Measurements from ENCODE around the gene RGL4. TPM values are rescaled to one million over a fixed set of nuclear protein-coding genes. Genes with fewer than 3 reads are reported as not detected.

The RGL4 gene
- total and polyA plus RNA-seq, 2 donors (not counting 1 experiment from before 2014, with no cell fraction given): 0.81 to 2.7 TPM

DNA sequence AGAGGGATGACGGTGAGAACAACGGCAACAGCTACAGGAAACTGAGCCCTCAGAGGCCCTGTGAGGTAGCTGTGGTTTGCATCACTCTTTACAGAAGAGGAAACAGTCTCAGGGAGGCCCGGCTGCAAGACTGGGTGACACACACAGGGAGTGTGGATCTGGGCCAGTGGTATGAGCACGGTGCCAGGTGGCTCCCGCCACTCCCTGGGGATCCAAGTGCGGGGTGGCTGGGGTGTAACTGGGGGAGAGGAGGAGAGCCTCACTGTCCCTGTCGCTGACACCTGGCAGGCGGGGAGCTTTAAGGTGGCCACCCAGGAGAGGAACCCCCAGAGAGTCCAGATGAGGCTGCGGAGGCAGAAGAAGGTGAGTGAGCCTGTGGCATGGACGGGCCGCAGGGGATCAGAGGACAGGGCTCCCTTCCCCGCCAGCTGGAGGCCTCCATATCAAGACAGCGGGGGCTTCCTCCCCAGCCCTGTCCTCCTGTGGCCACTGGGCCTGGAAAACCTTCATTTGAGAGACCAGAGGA, 5.6 kb downstream of the RGL4 start:
- H3K4me3 ChIP-seq (ENCODE audit: control extremely low read depth in 1 of 5, extremely low read depth in 1 of 5, insufficient read depth in 1 of 5, low read depth in 2 of 5, low read length in 4 of 5): peak overlapping the region; percentile 1 to 36 (median 25)
- peaks cover 27 to 29% of the 10 kb centered on the region in 2 donors for H3K4me1 ChIP-seq (ENCODE audit: control insufficient read depth in 2 of 2, insufficient read depth in 2 of 2, low read length in 2 of 2)
- H2AFZ ChIP-seq (ENCODE audit: insufficient read depth, low read depth, low read length, poor library complexity, severe bottlenecking): peak overlapping the region; percentile 76
- DNase-seq (peak; percentile 85), ATAC-seq (ENCODE audit: low read depth) (peak; percentile 98)
- H3K9me3 ChIP-seq (ENCODE audit: control extremely low read depth in 1 of 3, control insufficient read depth in 2 of 3, insufficient read depth in 1 of 3, low read length in 2 of 3): no peaks in the 10 kb centered on the region
- TF ChIP-seq, protein P1, sequence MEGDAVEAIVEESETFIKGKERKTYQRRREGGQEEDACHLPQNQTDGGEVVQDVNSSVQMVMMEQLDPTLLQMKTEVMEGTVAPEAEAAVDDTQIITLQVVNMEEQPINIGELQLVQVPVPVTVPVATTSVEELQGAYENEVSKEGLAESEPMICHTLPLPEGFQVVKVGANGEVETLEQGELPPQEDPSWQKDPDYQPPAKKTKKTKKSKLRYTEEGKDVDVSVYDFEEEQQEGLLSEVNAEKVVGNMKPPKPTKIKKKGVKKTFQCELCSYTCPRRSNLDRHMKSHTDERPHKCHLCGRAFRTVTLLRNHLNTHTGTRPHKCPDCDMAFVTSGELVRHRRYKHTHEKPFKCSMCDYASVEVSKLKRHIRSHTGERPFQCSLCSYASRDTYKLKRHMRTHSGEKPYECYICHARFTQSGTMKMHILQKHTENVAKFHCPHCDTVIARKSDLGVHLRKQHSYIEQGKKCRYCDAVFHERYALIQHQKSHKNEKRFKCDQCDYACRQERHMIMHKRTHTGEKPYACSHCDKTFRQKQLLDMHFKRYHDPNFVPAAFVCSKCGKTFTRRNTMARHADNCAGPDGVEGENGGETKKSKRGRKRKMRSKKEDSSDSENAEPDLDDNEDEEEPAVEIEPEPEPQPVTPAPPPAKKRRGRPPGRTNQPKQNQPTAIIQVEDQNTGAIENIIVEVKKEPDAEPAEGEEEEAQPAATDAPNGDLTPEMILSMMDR (IDR thresholded peaks at IDR 0.05): no peak
- TF ChIP-seq EZH2 (IDR thresholded peaks at IDR 0.05; ENCODE audit: borderline replicate concordance, insufficient read depth, low read depth, low read length, poor library complexity, severe bottlenecking): no peak
- no peaks in the 10 kb centered on the region for H3K27me3 ChIP-seq (replicated peaks in 1 of 4; ENCODE audit: control extremely low read depth in 1 of 4, control insufficient read depth in 3 of 4, insufficient read depth in 4 of 4, low read length in 3 of 4)
- Mint-ChIP-seq H3K4me1 (peaks cover 31% of the 10 kb centered on the region), H3K27me3 (no peaks in the 10 kb centered on the region), H3K9me3 (ENCODE audit: insufficient read depth) (no peaks in the 10 kb centered on the region), H3K4me3 (peak overlapping the region; percentile 72), H3K27ac (peak overlapping the region; percentile 92)
- peak overlapping the region; percentile 86 to 92 for H3K27ac ChIP-seq (ENCODE audit: low read length in 2 of 2)
- CTCF ChIA-PET: interaction anchor here (0.5 to 2.6 kb wide), 5 partner anchors 55 to 153 kb away, joined by 3 to 8 read pairs (median 3); partner anchors contain the start of genes CHCHD10 and ZNF70
- H4K20me1 ChIP-seq (ENCODE audit: control insufficient read depth, insufficient read depth, low read length, poor library complexity, severe bottlenecking): no peaks in the 10 kb centered on the region
- peak overlapping the region; percentile 38 for H3K9ac ChIP-seq (ENCODE audit: low read length)
- peaks cover 30% of the 10 kb centered on the region for H3K79me2 ChIP-seq (ENCODE audit: control insufficient read depth, insufficient read depth, low read length)
- intact Hi-C loops (cut with micrococcal nuclease): loop anchor here (1.0 kb wide), 1 partner anchor 21 kb away; no protein-coding TSS in a partner anchor
- POLR2A ChIA-PET: interaction anchor here (0.8 to 1.6 kb wide), 8 partner anchors 10 to 198 kb away, joined by 3 to 8 read pairs (median 4); partner anchors contain the start of genes MIF, SLC2A11 and ZNF70
- H3K4me2 ChIP-seq (replicated peaks; ENCODE audit: low read depth, low read length, poor library complexity, severe bottlenecking): peak overlapping the region; percentile 69
- 4% methylated on average over 12 of the region's 13 CpGs for WGBS (ENCODE audit: insufficient coverage)
- peaks cover 4 to 53% of the 10 kb centered on the region in 2 experiments for H3K36me3 ChIP-seq (replicated peaks in 1 of 2; ENCODE audit: control extremely low read depth in 1 of 2, control insufficient read depth in 1 of 2, extremely low read depth in 1 of 2, insufficient read depth in 2 of 2, low read length in 1 of 2)

Measured in B cell (primary cell).